Psoas muscle (tissue), 8 donors: Measurements from ENCODE around the gene AFAP1. TPM values are rescaled to one million over a fixed set of nuclear protein-coding genes. Genes with fewer than 3 reads are reported as not detected.

ENCODE experiments used
- ATAC-seq, 4 donors: fragments of 200-7000 bp; cut with Tn5 transposase; one replicate each; pipeline ENCODE4 v1.9.1; 2020; ENCODE audit warnings: moderate library complexity in 3 of 4, mild to moderate bottlenecking in 2 of 4
- DNase-seq, 2 donors: peaks; one replicate each; pipeline ENCODE4 v3.0.0-alpha.2; 2020
- H3K27ac ChIP-seq: fragments of 200-600 bp; one replicate; pipeline ENCODE4 v1.8.0; 2022
- H3K27me3 ChIP-seq, 3 donors: fragments of 200-600 bp in 1 of 3; one replicate each; pipeline versions ENCODE4 v1.6.1 to v1.8.0; 2013 to 2022; ENCODE audit warnings: low read length in 2 of 3, mild to moderate bottlenecking in 2 of 3, moderate library complexity in 1 of 3; ENCODE audit not compliant: insufficient read depth in 3 of 3
- H3K36me3 ChIP-seq, 2 donors: fragments of 200-600 bp in 1 of 2; one replicate each; pipeline versions ENCODE4 v1.6.1 to v1.8.0; 2013 to 2022; ENCODE audit warnings: low read depth in 1 of 2, mild to moderate bottlenecking in 1 of 2, moderate library complexity in 1 of 2; ENCODE audit not compliant: insufficient read depth in 1 of 2
- H3K4me1 ChIP-seq: fragments of 200-600 bp; one replicate; pipeline ENCODE4 v1.8.0; 2022
- H3K4me3 ChIP-seq: fragments of 200-600 bp; one replicate; pipeline ENCODE4 v1.8.0; 2022; ENCODE audit warnings: mild to moderate bottlenecking
- H3K9me3 ChIP-seq: fragments of 200-600 bp; one replicate; pipeline ENCODE4 v1.8.0; 2022
- CTCF ChIP-seq: fragments of 200-600 bp; IDR thresholded peaks from one replicate; pipeline ENCODE4 v1.8.0; 2022; ENCODE audit warnings: antibody characterized with exemption
- WGBS, 3 donors: extraction: QIAGEN DNeasy Blood & Tissue Kit; methylation state at CpG; one replicate each; pipeline versions ENCODE4 v1.1.6 to v1.1.7; 2013; 5-methylcytosine and 5-hydroxymethylcytosine counted together
- intact Hi-C, 2 donors: fragments of 100-400 bp; cut with DNase I; formaldehyde crosslinking; loops; one replicate each; pipeline versions ENCODE4 v1.11.0 to v1.14.2; 2022
- polyA plus RNA-seq, 3 donors: library from polyadenylated mRNA; stranded (reverse); fragments of 200-250 nt; gene quantifications; one replicate each; pipeline ENCODE4 v1.2.3, GENCODE V29; 2013
- total RNA-seq, 4 donors: library from RNA; stranded (reverse); fragmentation: NEBNext Ultra II Directional in 2 of 4; extraction: Animal tissue kit (Norgen Biotek cat#: 25700) in 2 of 4; gene quantifications; one replicate each; pipeline versions ENCODE4 v1.2.1 to v1.2.4, GENCODE V29; 2021 to 2023
- donor health status: healthy with polysubstance abuse.
- donor health status: DM: no; HTN: no; CAD: no; lungs with moderate emphysema.
- donor health status: Bipolar disorder and iron deficiency.
- donor health status: healthy.
- donor health status: DM: yes; HTN: yes; CAD: no.
- donor health status: DM: no; HTN: no; CAD: no.
- donor health status: DM: no; HTN: no; CAD: no.
- donor health status: DM: yes; HTN: yes; CAD: no.

AFAP1 gene
- total and polyA plus RNA-seq, 7 donors: 1.3 to 11.4 (median 2.6) TPM

GRCh38 chr4:7964459-7964858 is 24.8 kb upstream of the AFAP1 start:
- Histone ChIP-seq H3K4me3 (no peak overlapping the region), H3K27ac (peak overlapping the region; percentile 56), H3K4me1 (peaks cover 45% of the 10 kb centered on the region), H3K36me3 (peaks cover 0 to 30% of the 10 kb centered on the region in 2 donors), H3K9me3 (no peaks in the 10 kb centered on the region), H3K27me3 (no peaks in the 10 kb centered on the region)
- WGBS, 3 donors: 79 to 86% (median 83%) methylated on average over 5 of the region's 5 CpGs
- DNase-seq (no peak), ATAC-seq (no peak)
- no peak for TF ChIP-seq CTCF
- intact Hi-C loops: no loop called here

- Histone ChIP-seq H3K27me3 (no peaks in the 10 kb centered on the region), H3K27ac (no peak overlapping the region), H3K4me3 (no peak overlapping the region), H3K36me3 (peaks cover 0 to 23% of the 10 kb centered on the region in 2 donors), H3K9me3 (no peaks in the 10 kb centered on the region), H3K4me1 (peaks cover 42% of the 10 kb centered on the region)
- no peak for TF ChIP-seq CTCF
- ATAC-seq (peak in 3 of 4 donors; percentile 3 to 4 (median 4)), DNase-seq (peak in 1 of 2 donors; percentile 55)
- WGBS, 3 donors: 79 to 88% (median 86%) methylated on average over 12 of the region's 12 CpGs
- intact Hi-C loops: no loop called here
Measured at GRCh38 chr4:7963691-7964090, 24.0 kb upstream of the AFAP1 start.

GRCh38 chr4:7962609-7963508 is 23.2 kb upstream of the AFAP1 start:
- Histone ChIP-seq H3K4me1 (peaks cover 34% of the 10 kb centered on the region), H3K4me3 (no peak overlapping the region), H3K27me3 (no peaks in the 10 kb centered on the region), H3K36me3 (peaks cover 0 to 17% of the 10 kb centered on the region in 2 donors), H3K9me3 (no peaks in the 10 kb centered on the region), H3K27ac (no peak overlapping the region)
- intact Hi-C loops: no loop called here
- 59 to 65% (median 61%) methylated on average over 16 to 17 of the region's 17 CpGs for WGBS, 3 donors
- ATAC-seq (peak in 3 of 4 donors; percentile 4 to 10 (median 10)), DNase-seq (peak in 1 of 2 donors; percentile 65)
- TF ChIP-seq CTCF: no peak

GRCh38 chr4:7960790-7961655 is 21.4 kb upstream of the AFAP1 start:
- H3K4me1 ChIP-seq: peaks cover 22% of the 10 kb centered on the region
- intact Hi-C loops: no loop called here
- H3K4me3 ChIP-seq: no peak overlapping the region
- H3K27ac ChIP-seq: peak overlapping the region; percentile 62
- no peaks in the 10 kb centered on the region for H3K36me3 ChIP-seq
- no peak for TF ChIP-seq CTCF
- ATAC-seq (peak; percentile 9 to 22 (median 14)), DNase-seq (peak in 1 of 2 donors; percentile 44)
- 54 to 64% (median 61%) methylated on average over 19 of the region's 19 CpGs for WGBS, 3 donors
- H3K9me3 ChIP-seq: no peaks in the 10 kb centered on the region
- H3K27me3 ChIP-seq: no peaks in the 10 kb centered on the region
